Hepatocyte (in vitro differentiated cells): ENCODE data around the gene CHMP1A.

Experiments used
- EZH2 ChIP-seq: fragments of 200-600 bp; sonication (generic); IDR thresholded peaks from 2 replicates; pipeline ENCODE4 v1.6.1; 2016; ENCODE audit warnings: antibody characterized with exemption, mild to moderate bottlenecking, borderline replicate concordance
- EZH2phosphoT487 ChIP-seq: fragments of 200-600 bp; sonication (generic); IDR thresholded peaks from one replicate; pipeline ENCODE4 v1.6.1; 2018; ENCODE audit warnings: antibody characterized with exemption, mild to moderate bottlenecking, low read depth, moderate library complexity; ENCODE audit not compliant: unreplicated experiment, severe bottlenecking
- TF ChIP-seq, protein P1 (sequence below): fragments of 200-600 bp; sonication (generic); IDR thresholded peaks from 2 replicates; pipeline ENCODE4 v1.5.1; 2016; ENCODE audit warnings: antibody characterized with exemption, mild to moderate bottlenecking; ENCODE audit not compliant: poor library complexity

- TF ChIP-seq, protein P1, sequence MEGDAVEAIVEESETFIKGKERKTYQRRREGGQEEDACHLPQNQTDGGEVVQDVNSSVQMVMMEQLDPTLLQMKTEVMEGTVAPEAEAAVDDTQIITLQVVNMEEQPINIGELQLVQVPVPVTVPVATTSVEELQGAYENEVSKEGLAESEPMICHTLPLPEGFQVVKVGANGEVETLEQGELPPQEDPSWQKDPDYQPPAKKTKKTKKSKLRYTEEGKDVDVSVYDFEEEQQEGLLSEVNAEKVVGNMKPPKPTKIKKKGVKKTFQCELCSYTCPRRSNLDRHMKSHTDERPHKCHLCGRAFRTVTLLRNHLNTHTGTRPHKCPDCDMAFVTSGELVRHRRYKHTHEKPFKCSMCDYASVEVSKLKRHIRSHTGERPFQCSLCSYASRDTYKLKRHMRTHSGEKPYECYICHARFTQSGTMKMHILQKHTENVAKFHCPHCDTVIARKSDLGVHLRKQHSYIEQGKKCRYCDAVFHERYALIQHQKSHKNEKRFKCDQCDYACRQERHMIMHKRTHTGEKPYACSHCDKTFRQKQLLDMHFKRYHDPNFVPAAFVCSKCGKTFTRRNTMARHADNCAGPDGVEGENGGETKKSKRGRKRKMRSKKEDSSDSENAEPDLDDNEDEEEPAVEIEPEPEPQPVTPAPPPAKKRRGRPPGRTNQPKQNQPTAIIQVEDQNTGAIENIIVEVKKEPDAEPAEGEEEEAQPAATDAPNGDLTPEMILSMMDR: no peak
- TF ChIP-seq EZH2 (no peak), EZH2phosphoT487 (no peak)
Observed at GRCh38 chr16:89636663-89637062, 20.8 kb downstream of the CHMP1A start.
